Spleen (tissue), 7 donors: ENCODE data around the gene EME1.

Experiments
- POLR2AphosphoS5 ChIP-seq, 3 donors: sonication (generic); formaldehyde crosslinking; IDR thresholded peaks; one replicate each; pipeline ENCODE4 v1.5.1; 2017; ENCODE audit warnings: antibody characterized with exemption in 3 of 3
- TF ChIP-seq, protein P1 (sequence below), 11 experiments: fragments of 200-600 bp in 7 of 11; fragments of 450-650 bp in 4 of 11; sonication (generic) in 4 of 11; IDR thresholded peaks in 8 of 11; conservative IDR thresholded peaks in 3 of 11; 1 replicate in 7 of 11; 2 replicates in 4 of 11; pipeline versions ENCODE4 v1.4.0 to v1.8.0; 2016 to 2021; ENCODE audit warnings: antibody characterized with exemption in 11 of 11, inconsistent platforms in 4 of 11, mild to moderate bottlenecking in 1 of 11
- donor health status: DM: no; HTN: no; CAD: no; lungs with moderate emphysema.
- donor health status: DM: no; HTN: no; CAD: no.
- donor health status: DM: no; HTN: no; CAD: no.

DNA sequence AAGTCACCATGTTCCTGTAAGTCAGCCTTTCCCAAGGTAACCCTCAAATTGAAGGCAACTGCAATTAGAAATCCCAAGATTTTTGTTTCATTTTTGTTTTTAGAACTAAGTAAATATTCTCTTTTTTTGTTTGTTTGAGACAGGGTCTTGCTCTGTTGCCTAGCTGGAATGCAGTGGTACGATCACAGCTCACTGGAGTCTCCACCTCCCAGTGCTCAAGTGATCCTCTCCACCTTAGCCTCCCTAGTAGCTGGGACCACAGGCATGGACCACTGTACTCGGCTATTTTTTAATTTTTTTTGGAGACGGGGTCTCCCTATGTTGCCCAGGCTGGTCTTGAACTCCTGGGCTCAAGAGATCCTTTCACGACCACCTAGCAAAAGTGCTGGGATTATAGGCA is 34.9 kb downstream of the EME1 start:
- TF ChIP-seq, protein P1, sequence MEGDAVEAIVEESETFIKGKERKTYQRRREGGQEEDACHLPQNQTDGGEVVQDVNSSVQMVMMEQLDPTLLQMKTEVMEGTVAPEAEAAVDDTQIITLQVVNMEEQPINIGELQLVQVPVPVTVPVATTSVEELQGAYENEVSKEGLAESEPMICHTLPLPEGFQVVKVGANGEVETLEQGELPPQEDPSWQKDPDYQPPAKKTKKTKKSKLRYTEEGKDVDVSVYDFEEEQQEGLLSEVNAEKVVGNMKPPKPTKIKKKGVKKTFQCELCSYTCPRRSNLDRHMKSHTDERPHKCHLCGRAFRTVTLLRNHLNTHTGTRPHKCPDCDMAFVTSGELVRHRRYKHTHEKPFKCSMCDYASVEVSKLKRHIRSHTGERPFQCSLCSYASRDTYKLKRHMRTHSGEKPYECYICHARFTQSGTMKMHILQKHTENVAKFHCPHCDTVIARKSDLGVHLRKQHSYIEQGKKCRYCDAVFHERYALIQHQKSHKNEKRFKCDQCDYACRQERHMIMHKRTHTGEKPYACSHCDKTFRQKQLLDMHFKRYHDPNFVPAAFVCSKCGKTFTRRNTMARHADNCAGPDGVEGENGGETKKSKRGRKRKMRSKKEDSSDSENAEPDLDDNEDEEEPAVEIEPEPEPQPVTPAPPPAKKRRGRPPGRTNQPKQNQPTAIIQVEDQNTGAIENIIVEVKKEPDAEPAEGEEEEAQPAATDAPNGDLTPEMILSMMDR (IDR thresholded peaks at IDR 0.05 in 8 of 11, conservative IDR thresholded peaks at IDR 0.05 in 3 of 11): no peak
- TF ChIP-seq POLR2AphosphoS5 (IDR thresholded peaks at IDR 0.05): no peak
